Osteocyte (in vitro differentiated cells): ENCODE measurements around the gene LRFN2. TPM values are rescaled to one million over a fixed set of nuclear protein-coding genes. Genes with fewer than 3 reads are reported as not detected.

Experiments
- DNase-seq: peaks from one replicate; pipeline ENCODE4 v3.0.0; 2021; ENCODE audit warnings: mixed read lengths; ENCODE audit not compliant: unreplicated experiment; ENCODE audit errors: extremely low spot score
- H3K27ac Mint-ChIP-seq: one replicate; pipeline ENCODE4 v1.8.0; 2021; ENCODE audit warnings: mild to moderate bottlenecking, mixed read lengths; ENCODE audit not compliant: unreplicated experiment
- H3K27me3 Mint-ChIP-seq: one replicate; pipeline ENCODE4 v1.8.0; 2021; ENCODE audit warnings: mixed read lengths; ENCODE audit not compliant: unreplicated experiment
- H3K36me3 Mint-ChIP-seq: one replicate; pipeline ENCODE4 v1.8.0; 2021; ENCODE audit warnings: mixed read lengths; ENCODE audit not compliant: unreplicated experiment
- H3K4me1 Mint-ChIP-seq: one replicate; pipeline ENCODE4 v1.8.0; 2021; ENCODE audit warnings: mixed read lengths; ENCODE audit not compliant: unreplicated experiment
- H3K4me3 Mint-ChIP-seq: one replicate; pipeline ENCODE4 v1.8.0; 2021; ENCODE audit warnings: mild to moderate bottlenecking, moderate library complexity, mixed read lengths; ENCODE audit not compliant: unreplicated experiment
- H3K9me3 Mint-ChIP-seq: one replicate; pipeline ENCODE4 v1.8.0; 2021; ENCODE audit warnings: mixed read lengths; ENCODE audit not compliant: unreplicated experiment
- CTCF ChIP-seq: fragments of 200-600 bp; sonication (generic); IDR thresholded peaks from 2 replicates; pipeline ENCODE4 v1.5.0; 2021; ENCODE audit warnings: antibody characterized with exemption, mild to moderate bottlenecking, moderate library complexity
- total RNA-seq: library from RNA; stranded (reverse); gene quantifications from 2 replicates; pipeline ENCODE4 v1.2.1, GENCODE V29; 2021

Gene LRFN2
- total RNA-seq, 1 donor from 2014 or later: not detected

GRCh38 chr6:40362859-40363258 is 224.3 kb downstream of the LRFN2 start:
- H3K27me3 Mint-ChIP-seq: peaks cover 40% of the 10 kb centered on the region
- H3K9me3 Mint-ChIP-seq: peaks cover 12% of the 10 kb centered on the region
- TF ChIP-seq CTCF: no peak

GRCh38 chr6:40359808-40360207 is 227.4 kb downstream of the LRFN2 start:
- no peak for TF ChIP-seq CTCF
- no peak overlapping the region for H3K27ac Mint-ChIP-seq
- no peaks in the 10 kb centered on the region for H3K9me3 Mint-ChIP-seq
- no peak overlapping the region for H3K4me3 Mint-ChIP-seq
- H3K4me1 Mint-ChIP-seq: peaks cover 2% of the 10 kb centered on the region
- no peaks in the 10 kb centered on the region for H3K36me3 Mint-ChIP-seq
- H3K27me3 Mint-ChIP-seq: peaks cover 32% of the 10 kb centered on the region
- no peak for DNase-seq

More at GRCh38 chr6:40362859-40363258, 224.3 kb downstream of the LRFN2 start:
- DNase-seq: no peak
- Mint-ChIP-seq H3K36me3 (no peaks in the 10 kb centered on the region), H3K4me3 (no peak overlapping the region), H3K4me1 (no peaks in the 10 kb centered on the region), H3K27ac (no peak overlapping the region)

- Mint-ChIP-seq H3K27ac (no peak overlapping the region), H3K36me3 (no peaks in the 10 kb centered on the region), H3K9me3 (no peaks in the 10 kb centered on the region), H3K27me3 (peaks cover 27% of the 10 kb centered on the region), H3K4me1 (peaks cover 2% of the 10 kb centered on the region), H3K4me3 (no peak overlapping the region)
- no peak for DNase-seq
- no peak for TF ChIP-seq CTCF
These were observed 228.4 kb downstream of the LRFN2 start for GRCh38 chr6:40358473-40359460.

- Mint-ChIP-seq H3K27ac (no peak overlapping the region), H3K36me3 (no peaks in the 10 kb centered on the region), H3K4me1 (peaks cover 2% of the 10 kb centered on the region), H3K9me3 (no peaks in the 10 kb centered on the region), H3K4me3 (no peak overlapping the region), H3K27me3 (peaks cover 7% of the 10 kb centered on the region)
- no peak for DNase-seq
- TF ChIP-seq CTCF: no peak
These were observed 230.8 kb downstream of the LRFN2 start for GRCh38 chr6:40356242-40356910.

GRCh38 chr6:40355532-40355931 is 231.6 kb downstream of the LRFN2 start:
- no peaks in the 10 kb centered on the region for H3K36me3 Mint-ChIP-seq
- H3K4me3 Mint-ChIP-seq: no peak overlapping the region
- H3K27me3 Mint-ChIP-seq: peaks cover 4% of the 10 kb centered on the region
- H3K4me1 Mint-ChIP-seq: peaks cover 2% of the 10 kb centered on the region
- no peak for TF ChIP-seq CTCF
- DNase-seq: peak; percentile 46
- no peak overlapping the region for H3K27ac Mint-ChIP-seq
- H3K9me3 Mint-ChIP-seq: no peaks in the 10 kb centered on the region
